Sigmoid colon (tissue), 4 donors: ENCODE data around the gene TMEM95.

Source experiments
- POLR2A ChIP-seq, 2 donors: fragments of 450-650 bp; IDR thresholded peaks; one replicate each; pipeline ENCODE4 v1.6.1; 2016; ENCODE audit warnings: antibody characterized with exemption in 2 of 2, mild to moderate bottlenecking in 2 of 2, moderate library complexity in 2 of 2
- POLR2AphosphoS5 ChIP-seq, 4 donors: sonication (generic); formaldehyde crosslinking; IDR thresholded peaks; one replicate each; pipeline ENCODE4 v1.6.1; 2017; ENCODE audit warnings: antibody characterized with exemption in 4 of 4
- TF ChIP-seq, protein P1 (sequence below), 4 experiments: fragments of 450-650 bp in 3 of 4; fragments of 200-600 bp in 1 of 4; IDR thresholded peaks; one replicate each; pipeline ENCODE4 v1.5.1; 2016 to 2019; ENCODE audit warnings: antibody characterized with exemption in 4 of 4, mild to moderate bottlenecking in 3 of 4, moderate library complexity in 2 of 4

DNA sequence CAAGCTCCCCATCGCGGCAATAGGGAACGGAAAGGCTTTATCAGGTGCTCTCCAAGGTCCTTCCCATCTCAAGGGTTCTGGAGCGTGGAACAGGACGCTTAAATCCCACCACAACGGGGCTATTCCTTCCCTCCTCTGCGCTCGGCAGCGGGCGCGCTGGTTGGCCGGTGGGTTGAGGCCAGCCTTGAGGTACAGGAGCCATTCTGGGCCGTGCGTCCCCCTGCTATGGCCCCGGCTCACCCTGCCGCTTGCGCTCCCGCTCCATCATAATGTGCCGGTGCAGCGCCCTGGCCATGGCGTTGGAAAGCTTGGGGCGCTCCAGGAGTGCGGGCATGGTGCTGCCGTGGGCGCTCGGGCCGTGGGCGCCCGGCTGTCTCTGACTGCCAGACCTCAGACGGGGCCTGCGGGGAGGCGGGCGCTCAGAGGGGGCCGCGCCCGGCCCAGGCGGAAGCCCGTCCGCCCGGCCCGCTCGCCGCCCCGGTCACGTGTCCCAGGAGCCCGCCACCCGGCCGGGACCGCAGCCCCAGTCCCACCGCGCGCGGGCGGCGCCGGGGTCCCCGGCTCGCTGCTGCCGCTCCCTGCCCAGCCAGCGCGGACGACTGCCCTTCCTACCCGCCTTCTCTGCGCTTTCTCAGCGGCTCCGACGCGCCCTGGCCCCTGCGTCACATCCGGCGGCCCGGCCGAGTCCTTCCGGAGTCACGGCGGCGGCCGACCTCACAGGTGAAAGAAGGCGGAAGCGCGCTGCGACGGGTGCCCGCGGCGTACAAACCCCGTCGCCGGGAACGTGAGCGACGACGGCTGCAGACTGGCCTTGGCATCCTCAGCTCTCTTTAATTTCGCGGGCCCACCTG lies 40.0 kb upstream of the TMEM95 start, which contains the start of gene GPS2:
- TF ChIP-seq, protein P1, sequence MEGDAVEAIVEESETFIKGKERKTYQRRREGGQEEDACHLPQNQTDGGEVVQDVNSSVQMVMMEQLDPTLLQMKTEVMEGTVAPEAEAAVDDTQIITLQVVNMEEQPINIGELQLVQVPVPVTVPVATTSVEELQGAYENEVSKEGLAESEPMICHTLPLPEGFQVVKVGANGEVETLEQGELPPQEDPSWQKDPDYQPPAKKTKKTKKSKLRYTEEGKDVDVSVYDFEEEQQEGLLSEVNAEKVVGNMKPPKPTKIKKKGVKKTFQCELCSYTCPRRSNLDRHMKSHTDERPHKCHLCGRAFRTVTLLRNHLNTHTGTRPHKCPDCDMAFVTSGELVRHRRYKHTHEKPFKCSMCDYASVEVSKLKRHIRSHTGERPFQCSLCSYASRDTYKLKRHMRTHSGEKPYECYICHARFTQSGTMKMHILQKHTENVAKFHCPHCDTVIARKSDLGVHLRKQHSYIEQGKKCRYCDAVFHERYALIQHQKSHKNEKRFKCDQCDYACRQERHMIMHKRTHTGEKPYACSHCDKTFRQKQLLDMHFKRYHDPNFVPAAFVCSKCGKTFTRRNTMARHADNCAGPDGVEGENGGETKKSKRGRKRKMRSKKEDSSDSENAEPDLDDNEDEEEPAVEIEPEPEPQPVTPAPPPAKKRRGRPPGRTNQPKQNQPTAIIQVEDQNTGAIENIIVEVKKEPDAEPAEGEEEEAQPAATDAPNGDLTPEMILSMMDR (IDR thresholded peaks at IDR 0.05): no peak
- peak; percentile 92 to 97 (median 94) for TF ChIP-seq POLR2AphosphoS5 (IDR thresholded peaks at IDR 0.05)
- peak; percentile 55 to 71 for TF ChIP-seq POLR2A (IDR thresholded peaks at IDR 0.05)
